ENCODE data around the gene TERT.
"Not testable (repeated sequence)": the region's sequence is repeated elsewhere in the genome, so short reads cannot be mapped to it uniquely, and the experiment has no call there.

Gene TERT

GRCh38 chr5:1239505-1240251, 55.2 kb downstream of the TERT start:
- DNase-seq: no peak

DNA sequence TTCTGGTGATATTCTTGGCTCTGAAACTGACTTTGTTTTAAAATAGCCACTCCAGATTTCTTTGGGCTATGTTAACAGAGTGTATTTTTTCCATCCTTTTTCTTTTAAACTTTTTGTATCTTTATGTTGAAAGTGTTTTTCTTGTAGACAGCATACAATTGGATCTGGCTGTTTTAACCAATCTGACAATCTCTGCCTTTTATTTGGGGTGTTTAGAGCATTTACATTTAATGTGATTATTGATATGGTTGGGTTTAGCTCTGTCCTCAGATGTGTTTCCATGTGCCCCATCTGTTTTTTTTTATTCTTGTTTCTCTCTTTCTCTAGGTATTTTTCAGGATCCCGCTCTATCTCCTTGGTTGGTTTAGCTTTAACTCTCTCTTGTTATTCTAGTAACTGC, 59.0 kb downstream of the TERT start:
- DNase-seq: no peak

DNA sequence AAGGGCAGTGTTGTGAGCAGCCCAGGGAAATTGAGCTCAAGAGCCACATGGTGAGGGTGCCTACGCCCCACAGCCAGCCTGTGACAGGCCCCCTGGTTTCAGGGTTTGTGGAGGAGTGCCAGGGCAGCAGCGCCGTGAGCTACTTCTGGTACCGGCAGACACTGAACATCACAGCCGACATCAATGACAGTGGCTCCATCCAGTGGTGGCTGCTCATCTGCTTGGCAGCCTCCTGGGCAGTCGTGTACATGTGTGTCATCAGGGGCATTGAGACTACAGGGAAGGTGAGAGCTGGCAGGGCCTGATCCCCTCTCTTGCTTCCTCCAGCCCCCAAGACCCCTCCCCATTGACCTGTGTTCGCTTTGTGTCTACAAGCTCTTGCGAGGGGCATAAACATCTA, 59.5 kb downstream of the TERT start:
- no peak for DNase-seq

DNA sequence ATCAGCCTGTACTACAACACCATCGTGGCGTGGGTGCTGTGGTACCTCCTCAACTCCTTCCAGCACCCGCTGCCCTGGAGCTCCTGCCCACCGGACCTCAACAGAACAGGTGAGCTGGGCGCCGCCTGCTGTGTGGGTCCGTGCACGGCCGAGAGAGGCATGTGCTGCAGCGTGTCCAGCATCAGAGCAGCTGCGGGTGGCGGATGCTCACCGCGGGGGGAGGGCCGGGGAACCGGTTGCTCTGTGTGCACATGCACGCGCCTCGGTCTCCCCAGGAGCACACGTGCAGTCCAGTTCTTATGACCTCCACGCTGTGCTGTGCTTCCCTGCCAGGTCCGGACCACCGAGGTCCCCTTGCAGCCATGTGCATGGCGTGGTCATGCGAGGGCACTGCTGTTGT, 62.1 kb downstream of the TERT start:
- DNase-seq: no peak

GRCh38 chr5:1231354-1231905, 63.4 kb downstream of the TERT start:
- DNase-seq: no peak

GRCh38 chr5:1230551-1230950, 64.3 kb downstream of the TERT start:
- no peak for DNase-seq

DNA sequence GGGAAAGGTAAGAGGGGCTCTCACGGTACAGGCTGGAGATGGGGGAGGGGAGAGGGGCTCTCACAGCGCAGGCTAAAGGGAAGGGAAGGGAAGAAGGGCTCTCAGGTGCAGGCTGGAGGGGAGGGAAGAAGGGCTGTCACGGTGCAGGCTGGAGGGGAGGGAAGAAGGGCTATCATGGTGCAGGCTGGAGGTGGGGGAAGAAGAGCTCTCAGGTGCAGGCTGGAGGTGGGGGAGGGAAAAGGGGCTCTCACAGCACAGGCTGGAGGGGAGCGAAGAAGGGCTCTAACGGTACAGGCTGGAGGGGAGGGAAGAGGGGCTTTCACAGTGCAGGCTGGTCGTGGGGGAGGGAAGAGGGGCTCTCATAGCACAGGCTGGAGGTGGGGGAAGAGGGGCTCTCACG, 65.0 kb downstream of the TERT start:
- no peak for DNase-seq

- not testable (repeated sequence) for DNase-seq
Observed at GRCh38 chr5:1229023-1229422, 65.8 kb downstream of the TERT start.

DNA sequence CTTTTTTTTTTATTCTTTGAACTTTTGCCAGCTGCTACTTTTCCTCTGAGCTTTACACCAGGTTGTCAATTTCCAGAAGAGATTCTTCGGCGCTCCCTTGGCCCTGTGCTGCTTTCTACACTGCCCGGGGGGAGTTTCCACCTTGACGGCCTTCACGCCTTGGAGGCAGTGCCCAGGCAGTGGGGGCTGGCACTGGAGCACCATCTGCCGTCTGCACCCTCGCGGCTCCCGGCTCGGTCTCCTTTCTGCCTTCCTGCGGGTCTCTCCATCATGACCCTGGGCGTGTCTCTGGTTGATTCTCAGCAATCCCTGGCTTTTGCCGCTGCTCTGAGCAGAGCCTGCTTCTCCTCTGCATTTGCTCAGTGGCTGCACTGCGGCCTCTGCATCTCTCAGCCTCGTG, 66.7 kb downstream of the TERT start:
- DNase-seq: no peak

DNA sequence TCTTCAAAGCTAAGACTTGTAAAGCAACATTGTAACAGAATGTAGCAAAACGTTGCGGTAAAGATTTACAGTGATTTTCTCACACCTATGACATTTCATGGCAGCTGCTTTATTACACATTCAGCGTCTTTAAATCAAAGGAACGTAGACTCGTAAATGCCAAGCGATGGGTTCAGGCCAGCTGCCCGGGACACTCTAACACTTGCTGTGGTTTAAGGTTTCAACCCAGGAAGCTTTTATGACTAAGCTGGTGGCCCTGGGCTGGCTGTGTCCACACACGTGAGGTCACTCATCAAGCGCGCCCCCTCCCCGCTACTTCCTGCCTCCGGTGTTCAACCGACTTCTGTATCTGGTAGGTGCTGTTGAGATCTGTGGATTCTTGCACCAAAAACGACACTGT, 67.2 kb downstream of the TERT start:
- DNase-seq: no peak

DNA sequence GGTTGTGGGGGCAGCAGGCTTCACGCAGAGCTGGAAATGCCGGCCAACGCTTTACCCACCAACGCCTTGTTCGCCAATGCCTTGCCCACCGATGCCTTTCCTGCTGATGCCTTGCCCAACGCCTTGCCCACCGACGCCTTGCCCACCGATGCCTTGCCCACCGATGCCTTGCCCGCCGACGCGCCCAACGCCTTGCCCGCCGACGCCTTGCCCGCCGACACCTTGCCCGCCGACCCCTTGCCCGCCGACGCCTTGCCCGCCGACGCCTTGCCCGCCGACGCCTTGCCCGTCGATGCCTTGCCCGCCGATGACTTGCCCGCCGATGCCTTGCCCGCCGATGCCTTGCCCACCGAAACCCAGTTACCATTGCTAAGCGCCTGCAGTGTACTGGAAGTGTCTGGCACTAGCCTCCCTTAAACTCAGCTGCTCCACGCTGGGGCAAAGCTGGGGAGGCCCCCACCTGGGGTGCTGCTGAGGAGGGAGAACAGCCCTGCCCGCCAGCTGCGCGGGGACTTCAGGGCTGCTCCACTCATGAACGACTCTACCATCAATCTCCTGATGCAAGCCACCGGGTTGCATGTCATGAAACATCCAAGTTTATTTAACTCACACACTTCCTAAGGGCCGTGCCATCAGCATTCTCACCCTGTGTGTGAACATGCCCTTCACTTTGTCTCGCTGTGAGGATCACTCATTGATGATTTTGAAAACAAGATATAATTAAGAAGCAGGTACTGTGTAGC, 67.9 kb downstream of the TERT start:
- no peak for DNase-seq

GRCh38 chr5:1226231-1226630, 68.6 kb downstream of the TERT start:
- no peak for DNase-seq

DNA sequence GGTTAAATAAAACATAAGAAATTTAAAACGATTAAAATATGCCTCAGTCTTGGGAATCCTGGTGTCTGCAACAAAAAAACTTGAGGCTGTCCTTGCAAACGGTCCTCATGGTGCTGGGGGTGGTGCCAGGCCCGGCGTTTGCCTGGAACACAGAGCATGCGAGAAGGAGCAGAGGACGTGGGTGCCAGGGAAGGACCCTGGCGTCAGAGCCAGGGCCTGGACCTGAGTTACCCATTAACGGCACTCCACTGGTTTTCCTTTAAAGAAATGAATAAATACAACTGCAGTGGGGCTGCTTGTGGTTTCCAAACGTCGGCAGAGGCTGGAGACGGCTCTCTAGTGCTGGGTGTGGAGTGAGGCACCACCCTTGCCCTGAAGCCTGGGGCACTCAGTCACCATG, 69.8 kb downstream of the TERT start, which contains the start of gene SLC6A18:
SLC6A18 (plus strand) TSS at position 301 of the 400 bp plus-strand sequence; CDS start at position 398, 97 bp downstream.
- DNase-seq: no peak

DNA sequence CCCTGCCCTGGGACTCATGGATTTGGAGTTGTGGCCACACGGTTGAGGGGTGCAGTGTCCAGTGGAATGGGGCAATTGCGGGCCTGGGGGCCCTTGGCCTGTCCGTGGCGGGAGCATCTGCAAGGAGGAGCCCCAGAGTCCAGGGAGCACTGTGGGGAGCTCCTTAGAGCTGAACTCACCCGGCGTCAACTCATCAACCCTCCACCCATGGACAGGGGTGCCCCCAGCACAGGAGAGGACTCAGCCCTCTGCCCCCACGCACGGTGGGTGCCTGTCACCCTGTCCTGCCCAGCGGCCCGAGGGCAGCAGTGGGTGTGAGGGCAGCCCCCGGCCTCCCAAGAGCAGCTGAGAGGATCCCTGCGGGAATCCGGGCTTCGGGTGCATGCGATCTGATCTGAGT, 70.2 kb downstream of the TERT start:
- no peak for DNase-seq

GRCh38 chr5:1223278-1223670, 71.6 kb downstream of the TERT start:
- no peak for DNase-seq

DNA sequence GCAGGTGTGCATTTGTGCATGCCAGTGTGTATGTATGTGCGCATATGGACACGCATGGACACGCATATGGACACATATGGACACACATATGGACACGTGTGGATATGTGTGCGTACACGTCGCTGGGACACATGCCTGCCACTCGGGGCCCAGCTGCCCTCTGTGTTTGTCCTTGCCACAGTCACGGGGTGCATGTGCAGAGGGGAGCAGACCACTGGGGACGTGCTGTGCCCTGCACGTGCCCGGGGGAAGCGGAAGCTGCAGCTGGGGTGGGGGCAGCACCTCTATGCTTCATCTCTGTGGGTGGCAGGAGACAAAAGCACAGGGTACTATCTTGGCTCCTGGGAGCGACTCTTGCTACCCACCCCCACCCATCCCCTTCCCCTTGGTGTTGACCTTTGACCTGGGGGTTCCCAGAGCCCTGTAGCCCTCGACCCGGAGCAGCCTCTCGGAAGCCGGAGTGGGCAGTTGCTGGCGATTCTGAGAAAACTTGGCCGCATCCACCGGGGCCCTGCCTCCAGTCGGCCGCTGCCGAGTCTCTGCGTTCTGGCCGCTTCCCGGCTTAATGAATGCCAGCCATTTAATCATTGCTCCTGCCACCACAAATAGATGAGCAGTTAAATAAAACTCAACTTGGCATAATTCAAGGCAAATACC, 72.1 kb downstream of the TERT start:
- DNase-seq: no peak

DNA sequence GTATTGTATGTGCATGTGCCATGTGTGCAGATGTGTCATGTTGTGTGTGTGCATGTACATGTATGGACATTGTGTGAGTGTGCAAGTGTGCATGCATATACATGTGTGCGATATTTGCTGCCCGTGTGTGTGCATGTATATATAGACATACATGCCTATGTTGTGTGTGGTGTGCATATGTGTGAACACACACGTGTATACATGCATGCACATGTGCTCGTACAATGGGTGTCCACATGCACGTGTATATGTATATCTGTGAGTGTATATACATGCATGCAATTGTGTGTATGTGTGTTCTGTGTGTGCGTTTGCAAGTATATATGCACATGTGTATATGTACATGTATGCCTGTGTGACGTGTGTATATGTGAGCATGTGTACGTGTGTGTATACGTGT, 72.7 kb downstream of the TERT start:
- DNase-seq: no peak

DNA sequence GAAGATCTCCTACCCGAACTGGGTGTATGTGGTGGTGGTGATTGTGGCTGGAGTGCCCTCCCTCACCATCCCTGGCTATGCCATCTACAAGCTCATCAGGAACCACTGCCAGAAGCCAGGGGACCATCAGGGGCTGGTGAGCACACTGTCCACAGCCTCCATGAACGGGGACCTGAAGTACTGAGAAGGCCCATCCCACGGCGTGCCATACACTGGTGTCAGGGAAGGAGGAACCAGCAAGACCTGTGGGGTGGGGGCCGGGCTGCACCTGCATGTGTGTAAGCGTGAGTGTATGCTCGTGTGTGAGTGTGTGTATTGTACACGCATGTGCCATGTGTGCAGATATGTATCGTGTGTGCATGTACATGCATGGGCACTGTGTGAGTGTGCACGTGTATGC, 73.1 kb downstream of the TERT start:
- no peak for DNase-seq

DNA sequence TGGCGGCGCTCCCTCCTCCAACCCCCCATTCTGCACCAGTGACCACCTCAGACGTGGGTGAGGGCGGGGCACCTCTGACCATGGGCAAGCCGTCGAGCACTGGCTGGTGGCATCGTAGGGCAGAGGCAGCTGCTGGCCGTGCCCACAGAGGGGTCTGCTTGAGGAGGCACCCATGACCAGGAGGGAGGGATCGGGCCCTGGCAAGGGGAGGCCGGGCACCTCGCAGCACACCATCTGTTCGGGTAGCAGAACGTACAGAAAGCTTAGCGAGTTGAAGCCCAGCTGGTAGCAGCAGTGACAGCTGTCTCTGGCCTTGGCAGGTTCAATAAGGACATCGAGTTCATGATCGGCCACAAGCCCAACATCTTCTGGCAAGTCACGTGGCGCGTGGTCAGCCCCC, 74.0 kb downstream of the TERT start:
- DNase-seq: no peak

DNA sequence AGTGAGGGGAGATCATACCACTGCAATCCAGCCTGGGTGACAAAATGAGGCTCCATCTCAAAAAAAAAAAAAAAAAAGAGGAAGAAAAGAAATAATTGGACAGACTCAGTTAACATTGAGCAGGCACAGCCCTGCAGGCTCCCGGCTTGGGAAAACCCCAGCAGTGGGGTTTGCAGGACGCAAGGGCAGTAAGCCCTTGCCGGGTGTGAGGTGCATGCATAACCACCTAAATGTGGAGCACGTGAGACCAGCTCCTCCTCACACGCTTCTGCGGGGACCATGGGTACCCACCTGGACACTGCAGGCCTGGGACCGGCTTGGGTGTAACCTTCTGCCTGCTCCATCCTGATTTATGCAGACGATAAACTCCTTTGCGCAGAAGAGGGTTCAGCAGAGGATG, 74.5 kb downstream of the TERT start:
- no peak for DNase-seq

DNA sequence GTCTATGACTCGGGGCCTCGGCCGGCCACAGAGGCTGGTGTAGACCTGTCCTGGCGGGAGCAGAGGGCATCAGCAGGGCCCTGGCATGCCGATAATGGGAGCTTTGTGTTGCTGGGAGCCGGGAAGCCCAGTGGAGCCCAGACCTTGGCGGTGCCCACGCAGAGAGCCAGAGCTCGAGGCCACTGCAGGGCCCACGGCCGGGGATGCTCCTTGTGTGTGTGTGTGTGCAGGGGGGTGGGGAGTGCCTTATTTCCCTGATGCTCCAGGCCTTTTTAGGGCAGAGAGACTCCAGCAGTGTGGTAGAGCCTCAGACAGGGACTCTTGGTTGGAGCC, 75.1 kb downstream of the TERT start:
- DNase-seq: no peak

DNA sequence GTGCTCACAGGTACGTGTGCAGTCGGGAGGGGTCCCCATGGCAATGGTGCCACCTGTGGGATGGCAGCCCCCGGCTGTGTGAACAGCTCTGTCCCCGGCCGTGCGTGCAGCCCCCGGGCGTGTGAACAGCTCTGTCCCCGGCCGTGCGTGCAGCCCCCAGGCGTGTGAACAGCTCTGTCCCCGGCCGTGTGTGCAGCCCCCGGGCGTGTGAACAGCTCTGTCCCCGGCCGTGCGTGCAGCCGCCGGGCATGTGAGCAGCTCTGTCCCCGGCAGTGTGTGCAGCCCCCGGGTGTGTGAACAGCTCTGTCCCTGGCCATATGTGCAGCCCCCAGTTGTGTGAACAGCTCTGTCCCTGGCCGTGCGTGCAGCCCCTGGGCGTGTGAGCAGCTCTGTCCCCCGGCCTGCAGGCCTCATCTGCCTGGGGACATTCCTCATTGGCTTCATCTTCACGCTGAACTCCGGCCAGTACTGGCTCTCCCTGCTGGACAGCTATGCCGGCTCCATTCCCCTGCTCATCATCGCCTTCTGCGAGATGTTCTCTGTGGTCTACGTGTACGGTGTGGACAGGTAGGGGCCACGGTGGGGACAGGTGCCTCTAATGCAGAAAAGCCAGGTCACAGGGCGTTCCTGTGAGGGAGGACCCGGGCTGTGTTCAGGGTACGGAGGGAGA, 75.6 kb downstream of the TERT start:
- DNase-seq: no peak

Data from fibroblast of skin of abdomen (primary cell).